NCI-H1930 (cell line): ENCODE results near the gene PRICKLE2.

Source experiments
- DNase-seq, 2 experiments: peaks; one replicate each; lab custom pipeline; 2025; lab: John Stamatoyannopoulos, UW

Gene PRICKLE2

GRCh38 chr3:64042952-64043351 is 182.3 kb downstream of the PRICKLE2 start:
- DNase-seq: no peak
